HG02642 (cell line): ENCODE data around the gene TPM3.

Experiments
- ATAC-seq: cut with Tn5 transposase; IDR thresholded peaks from one replicate; pipeline ENCODE4 v1.9.1; 2021; ENCODE audit warnings: mild to moderate bottlenecking; ENCODE audit not compliant: unreplicated experiment, poor library complexity

The TPM3 gene

GRCh38 chr1:154117642-154118041 lies 74.3 kb downstream of the TPM3 start:
- ATAC-seq, result no peak

GRCh38 chr1:154115180-154115579 lies 76.7 kb downstream of the TPM3 start:
- no peak for ATAC-seq
